ENCODE data around the gene TMTC1.

DNA sequence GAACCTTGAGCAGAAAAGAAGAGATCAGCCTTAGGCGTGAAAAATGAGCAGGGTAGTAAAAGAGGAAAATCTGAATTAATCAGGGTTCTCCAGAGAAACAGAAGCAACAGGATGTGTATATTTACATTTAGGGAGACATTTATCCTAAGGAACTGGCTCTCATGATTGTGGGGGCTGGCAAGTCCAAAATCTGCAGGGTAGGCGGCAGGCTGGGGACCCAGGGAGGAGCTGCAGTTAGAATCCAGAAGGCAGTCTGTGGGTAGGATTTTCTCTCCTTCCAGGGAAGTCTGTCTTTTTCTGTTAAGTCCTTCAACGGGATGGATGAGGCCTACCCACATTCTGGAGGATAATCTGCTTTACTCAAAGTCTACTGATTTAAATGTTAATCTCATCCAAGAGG lies 218.8 kb downstream of the TMTC1 start:
- no peak for TF ChIP-seq TEAD4 (IDR thresholded peaks at IDR 0.05)
- no peak for TF ChIP-seq REST (IDR thresholded peaks at IDR 0.05; ENCODE audit: low read depth)
- TF ChIP-seq, protein P1, sequence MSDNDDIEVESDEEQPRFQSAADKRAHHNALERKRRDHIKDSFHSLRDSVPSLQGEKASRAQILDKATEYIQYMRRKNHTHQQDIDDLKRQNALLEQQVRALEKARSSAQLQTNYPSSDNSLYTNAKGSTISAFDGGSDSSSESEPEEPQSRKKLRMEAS (IDR thresholded peaks at IDR 0.05) = no peak
- no peak for TF ChIP-seq YY1 (IDR thresholded peaks at IDR 0.05; ENCODE audit: low read depth)
